Suppressor macrophage treated with lipopolysaccharide for 4 hours (primary cell): ENCODE data around the gene RBKS.
A peak's percentile ranks its signal among the peaks of the same experiment; 100 is the strongest.

Experiments used
- DNase-seq: peaks from one replicate; pipeline ENCODE4 v3.0.0-alpha.2; 2020

The RBKS gene

DNA sequence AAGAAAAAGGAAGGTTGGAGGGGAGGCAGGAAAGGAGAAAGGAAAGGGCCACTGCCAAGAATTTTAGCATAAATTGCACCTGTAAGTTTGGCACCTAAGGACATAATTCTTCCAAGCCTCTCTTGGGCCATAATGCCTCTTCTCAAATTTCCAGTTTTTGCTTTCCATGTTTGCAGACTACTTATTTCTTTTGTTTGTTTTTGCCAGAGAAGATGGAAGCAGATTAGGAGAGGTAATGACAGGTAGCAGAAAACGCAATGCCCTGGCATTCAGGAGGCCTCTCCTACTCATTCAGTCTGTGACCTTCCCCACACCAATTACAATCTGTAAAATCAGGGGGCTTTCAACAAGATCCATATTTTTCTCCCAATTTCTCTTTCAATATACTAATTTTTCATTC lies 61.9 kb downstream of the RBKS start:
- no peak for DNase-seq

DNA sequence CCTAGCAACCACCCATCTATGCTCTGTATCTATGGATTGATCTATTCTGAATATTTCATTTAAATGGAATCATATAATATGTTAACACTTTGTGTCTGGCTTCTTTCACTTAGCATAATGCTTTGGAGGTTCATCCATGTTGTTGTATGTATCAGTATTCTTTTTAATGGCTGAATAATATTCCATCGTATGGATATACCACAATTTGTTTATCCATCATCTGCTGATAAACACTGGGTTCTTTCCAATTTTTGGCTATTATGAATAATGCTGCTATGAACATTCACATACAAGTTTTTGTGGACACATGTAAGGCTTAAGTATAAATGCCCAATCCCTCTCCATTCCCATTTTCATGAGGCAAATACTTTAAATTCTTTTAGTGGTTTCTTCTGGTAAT lies 65.8 kb downstream of the RBKS start:
- no peak for DNase-seq

DNA sequence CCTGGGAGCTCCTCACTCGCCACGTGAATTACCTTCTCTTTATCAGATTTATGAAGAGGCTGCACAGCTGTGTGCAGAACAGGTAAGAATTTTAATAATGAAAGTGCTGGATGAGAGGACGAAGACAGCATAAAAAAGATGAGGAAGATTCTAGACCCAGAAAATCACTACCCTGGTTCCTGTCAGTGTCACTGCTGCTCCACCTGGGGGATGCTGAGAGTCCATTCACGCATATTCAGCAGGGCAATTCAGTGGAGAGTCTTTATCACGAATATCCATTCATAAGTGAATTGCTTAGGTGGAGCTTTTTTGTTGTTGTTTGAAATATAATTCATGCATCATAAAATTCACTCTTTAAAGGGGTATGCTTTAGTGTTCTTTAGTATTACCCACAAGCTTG lies 66.6 kb downstream of the RBKS start:
- DNase-seq: no peak

DNA sequence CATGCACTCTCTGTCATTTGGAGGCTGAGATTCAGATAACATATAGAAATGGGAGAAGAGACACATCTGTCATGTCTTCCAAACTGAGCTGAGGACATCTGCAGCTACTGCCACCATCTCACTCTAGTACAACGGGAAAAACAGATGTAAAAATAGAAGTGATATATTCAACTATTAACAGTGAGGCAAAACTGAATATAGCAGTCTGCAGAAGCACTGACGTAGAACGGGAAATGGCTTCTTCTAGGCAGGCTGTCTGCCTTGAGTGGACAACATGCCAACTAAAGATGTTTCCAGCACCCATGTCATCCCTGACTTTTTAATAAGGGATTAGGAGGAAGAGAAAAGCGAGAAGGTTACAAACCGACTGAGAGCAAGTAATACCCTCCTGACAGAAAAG lies 67.1 kb downstream of the RBKS start:
- DNase-seq: no peak

DNA sequence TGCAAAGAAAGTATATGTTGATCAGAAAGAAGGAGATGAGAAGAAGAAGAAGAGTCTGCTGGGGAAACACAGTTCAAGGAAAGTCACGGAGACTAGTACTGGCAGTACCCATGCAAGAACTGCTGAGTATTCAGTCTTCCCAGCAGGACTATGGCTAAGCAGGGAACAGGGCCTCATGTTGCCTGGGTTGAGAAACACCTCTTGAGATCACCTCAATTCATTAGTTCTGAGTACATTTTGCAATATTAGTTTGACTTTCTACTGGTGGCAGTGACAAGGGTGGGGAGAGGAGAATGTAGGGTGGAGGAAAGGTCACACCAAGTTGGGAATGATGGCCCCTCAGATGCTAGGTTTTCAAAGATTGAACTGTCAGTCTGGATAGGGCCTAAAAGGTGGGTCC lies 68.1 kb downstream of the RBKS start:
- DNase-seq: no peak

DNA sequence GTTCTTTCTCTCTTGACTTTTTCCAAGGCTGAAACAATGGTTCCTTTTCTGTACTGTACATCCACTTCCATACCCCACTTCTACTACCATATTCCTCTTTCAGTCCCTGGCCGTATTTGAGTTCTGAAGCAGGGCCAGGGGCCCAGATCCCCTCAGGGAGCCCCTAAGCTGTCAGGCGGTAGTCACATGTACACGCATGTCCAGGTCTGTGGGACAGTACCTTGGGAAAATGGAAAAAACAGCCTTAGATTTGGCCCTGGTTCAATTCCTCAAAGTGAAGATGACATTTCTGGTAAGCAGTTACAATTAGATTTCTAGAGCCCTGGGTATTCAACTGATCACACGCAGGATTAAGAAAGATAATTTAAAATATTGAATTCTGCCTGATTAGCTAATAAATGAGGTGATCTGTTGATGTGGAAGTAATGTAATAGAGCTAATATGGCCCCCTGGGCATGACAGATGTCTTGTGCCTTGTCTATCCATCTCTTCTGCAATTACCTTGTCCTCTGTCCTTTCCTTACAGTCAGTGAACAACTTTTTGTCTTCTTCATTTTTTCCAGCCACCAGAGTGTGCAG lies 74.2 kb downstream of the RBKS start:
- DNase-seq: no peak

DNA sequence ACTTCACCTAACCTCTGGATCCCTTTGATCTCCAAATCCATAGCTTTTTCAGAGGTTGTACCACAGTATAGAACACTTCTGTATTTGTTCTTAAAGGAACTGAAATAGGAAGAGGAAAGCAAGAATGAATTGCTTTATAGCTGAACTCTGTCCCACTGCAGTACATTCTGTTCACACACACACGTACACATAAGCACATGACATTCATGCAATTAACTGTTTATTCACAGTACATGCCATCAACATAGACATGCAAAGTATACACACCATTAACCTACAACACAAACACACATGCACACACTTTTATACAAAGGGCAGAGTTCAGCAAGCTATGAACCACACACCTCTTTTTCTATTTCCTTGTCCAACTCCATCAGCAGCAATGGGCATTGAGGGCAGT lies 75.4 kb downstream of the RBKS start:
- peak; percentile 19 for DNase-seq

DNA sequence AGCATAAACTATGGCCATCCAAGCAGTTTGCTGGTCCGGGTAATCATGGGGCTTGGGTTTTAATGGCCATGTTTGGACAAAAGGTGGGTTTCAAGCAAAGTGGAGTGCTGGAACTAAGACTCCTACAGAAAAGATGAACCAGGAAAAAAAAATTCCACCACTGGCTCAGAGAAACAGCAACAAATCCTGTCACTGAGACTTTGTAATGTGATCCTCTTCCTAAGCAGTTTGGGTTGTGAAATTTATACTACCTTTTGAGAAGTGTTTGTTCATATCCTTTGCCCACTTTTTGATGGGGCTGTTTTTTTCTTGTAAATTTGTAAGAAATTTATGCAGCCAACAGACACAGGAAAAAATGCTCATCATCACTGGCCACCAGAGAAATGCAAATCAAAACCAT lies 78.4 kb downstream of the RBKS start:
- DNase-seq: no peak

DNA sequence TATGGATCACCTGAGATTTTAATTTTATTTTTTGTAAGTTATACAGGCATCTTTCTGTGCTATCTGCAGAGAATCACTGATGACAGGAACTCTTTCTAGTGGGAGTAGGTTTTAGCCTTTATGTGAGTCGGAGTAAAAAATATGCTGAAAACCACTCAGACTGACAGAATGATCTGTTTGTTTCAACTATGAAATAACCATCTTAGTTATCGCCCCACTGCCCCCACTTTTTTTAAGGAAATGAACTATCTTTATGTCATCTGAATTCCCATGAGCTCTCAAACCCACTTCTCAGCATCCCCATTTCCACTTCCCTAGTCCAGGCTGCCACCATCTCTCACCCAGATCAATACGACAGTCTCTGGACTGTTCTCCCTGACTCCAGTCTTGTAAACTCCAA lies 79.7 kb downstream of the RBKS start:
- DNase-seq: peak; percentile 25

DNA sequence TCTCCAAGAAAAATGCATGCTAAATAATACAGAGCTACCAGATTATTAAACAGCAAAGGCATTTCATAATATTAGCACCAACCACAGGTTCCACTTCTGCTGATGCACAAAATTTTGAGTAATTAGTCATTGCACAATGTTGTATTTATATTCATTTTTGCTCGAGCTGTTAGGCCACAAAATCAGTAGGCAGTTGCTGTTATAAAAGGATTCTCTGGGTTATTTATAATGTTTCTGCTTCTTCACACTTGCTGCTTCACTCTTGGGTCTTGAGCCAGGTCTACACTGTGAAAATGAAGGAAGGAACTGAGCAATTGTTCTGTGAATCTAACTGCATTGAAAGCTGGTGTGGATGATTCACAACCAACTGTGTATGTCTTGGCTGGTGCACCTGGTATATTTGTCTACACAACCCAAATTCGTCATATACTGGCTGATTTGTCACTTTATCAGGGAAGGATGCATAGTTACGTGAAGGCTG lies 80.4 kb downstream of the RBKS start:
- DNase-seq: peak; percentile 67

DNA sequence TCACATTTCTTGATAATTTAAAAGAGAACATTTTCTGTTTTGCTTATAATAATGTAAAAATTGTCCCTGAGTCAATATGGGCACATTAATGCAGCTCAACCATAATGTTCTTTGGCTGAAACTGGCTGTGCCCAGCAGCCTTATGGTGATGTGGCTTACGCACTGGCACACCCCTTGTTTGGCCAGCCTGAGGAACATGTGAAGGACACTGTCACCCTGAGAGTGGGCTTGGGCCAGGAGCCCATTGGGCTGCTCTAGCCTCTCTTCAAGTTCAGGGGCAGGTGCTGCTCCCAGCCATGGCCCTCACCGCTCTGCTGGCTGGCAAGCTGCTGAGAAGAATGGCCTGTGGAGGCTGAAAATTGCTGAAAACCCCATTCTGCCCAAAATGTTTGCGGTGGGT lies 81.2 kb downstream of the RBKS start:
- DNase-seq: no peak

DNA sequence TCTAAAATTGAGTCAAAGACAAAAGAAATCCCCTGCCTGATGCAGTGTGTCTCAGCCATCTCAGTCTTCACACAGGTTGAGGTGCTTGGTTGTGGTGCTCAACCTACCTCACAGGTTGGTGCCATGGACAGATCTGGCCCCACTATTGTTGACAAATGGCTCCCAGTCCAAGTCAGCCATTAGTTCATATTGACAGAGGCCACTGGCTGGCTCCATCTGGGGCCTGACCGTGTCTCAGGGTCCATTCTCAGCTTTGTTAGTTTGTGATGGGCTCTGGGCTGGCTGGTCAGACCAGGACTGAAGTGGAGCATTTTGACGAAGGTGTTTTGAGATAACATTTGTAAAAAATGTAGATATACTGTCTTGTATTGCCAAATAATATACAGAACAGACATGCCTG lies 81.8 kb downstream of the RBKS start:
- DNase-seq: no peak

DNA sequence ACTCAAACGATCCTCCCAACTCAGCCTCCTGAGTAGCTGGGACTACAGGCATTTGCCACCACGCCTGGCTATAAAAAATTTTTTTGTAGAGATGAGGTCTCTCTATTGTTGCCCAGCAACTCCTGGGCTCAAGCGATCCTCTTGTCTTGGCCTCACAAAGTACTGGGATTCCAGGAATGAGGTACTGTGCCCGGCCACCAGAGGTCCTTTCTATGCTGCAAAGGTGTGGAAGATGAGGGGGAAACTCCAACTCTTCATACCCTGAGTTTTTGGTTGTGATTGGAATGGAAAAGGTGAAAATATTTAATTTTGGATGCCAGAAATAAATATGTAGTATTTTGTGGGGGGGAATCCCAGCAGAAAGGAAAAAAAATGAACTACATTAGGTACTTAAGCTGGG lies 82.7 kb downstream of the RBKS start:
- DNase-seq: no peak

DNA sequence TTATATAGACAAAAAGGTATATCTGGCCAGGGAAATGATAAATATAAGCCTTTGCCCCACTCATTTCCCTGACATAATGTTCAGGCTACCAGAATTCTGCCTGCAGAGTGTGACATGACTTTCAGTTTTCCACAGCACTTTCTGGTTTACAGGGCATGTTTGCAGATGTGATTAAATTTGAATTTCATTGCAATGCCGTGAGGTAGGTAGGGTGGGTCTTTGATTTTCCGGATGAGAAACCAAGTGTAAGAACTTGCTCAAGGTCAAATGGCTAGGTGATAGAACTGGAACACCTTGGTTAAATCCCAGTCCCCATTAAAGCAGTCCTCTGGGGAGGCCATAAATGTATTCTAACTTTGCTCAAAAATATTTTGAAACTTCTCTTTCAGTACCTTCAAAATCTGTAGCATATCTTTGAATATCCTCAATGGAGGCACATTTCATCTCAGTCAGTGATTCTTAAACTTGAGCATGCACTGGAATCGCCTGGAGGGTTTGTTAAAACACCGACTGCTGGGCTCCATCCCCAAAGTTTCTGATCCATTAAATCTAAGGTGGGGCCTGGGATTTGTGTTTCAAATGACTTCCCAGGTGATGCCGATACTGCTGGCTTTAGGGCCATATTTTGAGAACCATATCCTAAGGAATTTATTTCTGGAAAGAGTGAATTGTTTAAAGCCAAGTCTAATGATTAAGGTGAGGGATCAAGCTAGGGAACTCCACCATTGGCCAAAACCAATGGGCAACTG lies 83.7 kb downstream of the RBKS start:
- DNase-seq: no peak

DNA sequence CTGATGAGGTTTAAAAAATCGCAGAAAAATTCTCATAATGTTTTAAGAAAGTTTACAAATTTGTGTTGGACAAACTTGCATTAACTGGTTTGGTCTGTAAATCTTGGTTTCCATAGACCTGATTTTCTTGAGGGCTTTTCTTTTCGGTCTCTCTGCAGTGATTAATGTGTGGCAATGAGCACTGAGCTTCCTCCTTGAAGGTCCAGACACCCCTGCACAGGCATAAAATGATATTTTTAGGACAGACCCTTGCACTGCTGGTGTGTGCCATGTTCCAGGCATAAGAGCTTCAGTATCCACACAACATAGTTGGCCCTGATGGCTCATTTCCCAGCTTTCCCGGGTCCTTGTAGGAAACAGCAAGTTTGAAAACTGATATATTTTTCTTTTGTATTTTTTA lies 85.0 kb downstream of the RBKS start:
- DNase-seq: no peak

DNA sequence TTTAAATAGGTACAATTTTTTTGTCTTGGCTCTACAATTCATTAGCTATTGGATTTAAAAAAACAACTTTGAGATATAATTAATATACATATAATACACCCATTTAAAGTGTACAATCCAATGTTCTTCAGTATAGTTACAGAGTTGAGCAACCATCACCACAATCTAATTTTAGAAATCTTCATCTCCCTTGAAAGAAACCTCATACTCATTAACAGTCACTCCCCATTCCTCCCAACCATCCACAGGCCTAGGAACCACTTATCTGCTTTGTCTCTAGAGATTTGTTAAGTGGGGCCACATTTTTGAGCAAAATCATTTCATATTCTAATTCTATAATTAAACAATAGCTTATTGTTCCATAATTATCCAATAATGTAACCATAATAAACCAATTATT lies 86.0 kb downstream of the RBKS start:
- DNase-seq: no peak

DNA sequence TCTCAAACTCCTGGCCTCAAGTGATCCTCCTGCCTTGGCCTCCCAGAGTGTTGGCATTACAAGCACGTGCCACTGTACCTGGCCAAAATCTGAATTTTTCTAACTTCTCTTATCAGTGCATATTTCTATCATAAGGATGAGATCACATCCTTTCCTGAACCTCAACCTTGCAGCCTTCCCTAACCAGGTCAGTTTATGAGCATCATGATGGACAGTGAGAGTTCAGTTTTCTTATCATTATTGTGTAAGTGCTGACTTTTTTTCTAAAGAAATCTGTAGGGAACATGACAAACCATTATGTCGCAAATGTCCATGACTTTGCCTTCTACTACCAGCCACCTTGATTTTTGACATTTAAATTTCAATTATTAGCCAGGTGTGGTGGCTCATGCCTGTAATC lies 87.1 kb downstream of the RBKS start:
- no peak for DNase-seq

DNA sequence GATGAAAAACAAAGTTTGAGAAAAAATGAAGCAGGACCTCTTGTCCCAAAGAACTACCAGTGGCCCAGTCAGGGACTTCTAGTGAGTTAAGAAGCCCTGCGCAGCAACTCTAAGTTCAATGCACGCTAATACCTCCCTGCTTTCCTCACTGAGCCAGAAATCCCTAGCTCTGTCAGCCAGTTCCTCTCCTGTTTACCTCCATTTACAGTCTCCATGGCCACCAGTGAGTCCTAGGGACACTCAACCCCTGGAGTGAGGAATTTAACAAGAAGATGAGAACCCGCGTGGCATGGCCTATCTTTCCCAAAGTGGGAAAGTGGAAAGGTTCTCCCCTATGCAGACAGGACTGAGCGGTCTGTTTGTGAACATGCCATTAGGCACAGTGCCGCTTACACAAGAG lies 87.6 kb downstream of the RBKS start:
- DNase-seq: no peak

DNA sequence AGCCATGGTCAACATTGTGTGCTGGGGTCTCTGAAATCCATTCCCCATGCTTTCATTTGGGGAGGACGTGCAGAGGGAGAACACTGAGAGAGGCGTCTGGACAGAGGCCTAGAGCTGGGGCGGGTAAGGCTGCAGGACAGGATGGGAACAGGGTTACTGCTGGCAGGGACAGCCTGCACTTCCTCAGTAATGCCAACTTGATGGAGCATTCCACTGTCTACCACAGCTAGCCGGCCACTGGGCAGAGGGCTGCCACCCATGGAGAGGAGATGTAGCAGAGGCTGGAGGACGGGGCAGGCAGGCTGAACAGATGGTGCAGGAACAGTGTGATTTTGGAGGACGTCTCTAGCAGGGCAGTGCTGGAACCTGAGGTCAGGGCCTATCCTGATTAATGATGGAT lies 89.3 kb downstream of the RBKS start:
- no peak for DNase-seq

DNA sequence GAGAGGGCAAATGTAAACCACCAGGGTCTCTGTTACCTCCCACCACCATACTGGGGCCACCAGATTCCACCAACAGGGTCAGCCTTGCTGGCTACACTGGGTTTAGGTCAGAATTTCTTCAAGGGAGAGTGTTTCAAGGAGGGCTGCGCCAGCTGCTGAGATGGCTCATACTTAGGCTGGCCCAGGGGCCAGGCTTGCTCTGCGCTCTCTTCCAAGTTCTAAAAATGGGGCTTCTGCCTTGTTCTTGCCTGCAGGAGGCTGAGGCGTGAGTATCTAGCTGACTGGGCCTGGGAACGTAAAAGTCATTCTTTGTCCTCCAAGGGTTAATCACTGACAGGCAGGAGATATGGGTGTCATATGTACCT lies 90.6 kb downstream of the RBKS start:
- no peak for DNase-seq

DNA sequence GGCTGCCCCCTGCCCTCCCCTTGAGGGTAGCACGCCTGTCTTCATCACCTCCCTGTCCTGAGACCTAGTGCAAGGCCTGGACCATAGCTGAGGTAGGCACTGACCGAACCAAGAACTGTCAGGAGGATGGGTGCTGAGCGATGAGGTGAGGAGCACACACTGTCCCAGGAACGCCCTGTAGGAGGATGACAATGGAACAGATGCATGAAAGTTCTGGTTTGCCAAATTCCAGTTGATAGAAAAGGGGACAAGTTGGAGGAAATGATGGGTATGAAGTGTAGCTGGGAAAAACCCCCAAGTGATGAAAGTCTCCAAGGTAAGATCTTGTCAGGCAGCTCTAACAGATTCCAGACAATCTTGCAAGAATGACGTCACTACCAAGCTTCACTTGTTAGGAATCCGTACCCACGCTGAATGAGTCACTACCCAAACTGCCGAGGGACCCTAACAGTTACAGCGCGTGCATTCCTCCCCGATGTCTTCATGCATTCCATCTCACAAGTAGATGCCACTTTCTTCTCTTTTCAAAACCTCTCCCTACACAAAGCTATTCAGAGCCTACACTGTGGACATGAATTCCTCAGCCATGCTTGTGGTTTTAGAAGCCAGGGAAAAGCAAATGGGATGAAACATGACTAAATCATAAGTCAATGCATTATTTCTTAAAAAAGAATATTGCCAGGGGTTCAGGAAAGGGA lies 91.1 kb downstream of the RBKS start:
- DNase-seq: peak; percentile 48

DNA sequence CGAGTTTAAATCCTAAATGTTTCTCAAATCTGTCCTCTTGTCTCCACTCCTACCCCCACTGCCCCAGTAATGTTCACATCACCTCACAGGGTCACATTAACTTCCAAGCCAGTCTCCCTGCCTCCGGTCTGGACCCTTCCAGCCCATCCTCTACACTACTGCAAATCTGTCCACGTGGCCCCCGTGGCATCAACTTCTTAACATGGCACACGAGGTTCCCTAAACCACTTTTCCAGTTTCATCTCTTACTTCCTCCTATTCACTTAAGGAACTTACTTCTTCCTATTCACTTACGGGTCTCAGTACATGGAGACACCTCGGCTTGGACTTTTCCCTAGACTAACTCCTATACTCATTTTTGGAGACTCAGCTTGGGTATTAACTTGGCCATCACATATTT lies 91.7 kb downstream of the RBKS start:
- peak; percentile 62 for DNase-seq

DNA sequence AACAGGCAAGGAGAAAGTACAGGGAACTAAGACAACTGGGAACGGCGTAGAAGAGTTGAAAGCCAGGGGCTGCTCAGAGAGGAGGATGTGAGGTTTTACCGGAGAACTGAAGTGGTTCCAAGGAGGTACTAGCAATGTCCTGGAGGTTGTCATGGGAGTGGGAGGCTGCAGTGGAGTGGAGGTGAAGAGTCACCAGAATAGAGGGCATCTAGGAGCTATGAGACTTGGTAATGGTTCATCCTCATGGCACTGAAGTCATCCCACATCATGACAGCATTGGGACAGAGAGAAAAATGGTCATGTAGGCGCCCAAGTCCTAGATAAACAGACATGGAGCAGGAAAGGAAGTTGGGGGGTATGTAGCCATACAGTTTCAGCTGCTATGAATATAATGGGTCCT lies 92.3 kb downstream of the RBKS start:
- no peak for DNase-seq
